ENCODE measurements around the gene SIM1. TPM values are rescaled to one million over a fixed set of nuclear protein-coding genes. Genes with fewer than 3 reads are reported as not detected.

Gene SIM1
- total RNA-seq, 1 donor from 2014 or later: not detected

GRCh38 chr6:100475554-100476320 lies 11.0 kb upstream of the SIM1 start:
- H3K27me3 Mint-ChIP-seq (ENCODE audit: low read depth): peaks cover 58% of the 10 kb centered on the region

GRCh38 chr6:100473182-100473581 lies 8.5 kb upstream of the SIM1 start:
- Mint-ChIP-seq H3K4me1 (no peaks in the 10 kb centered on the region), H3K9me3 (no peaks in the 10 kb centered on the region), H3K27me3 (ENCODE audit: low read depth) (peaks cover 84% of the 10 kb centered on the region), H3K4me3 (no peak overlapping the region), H3K27ac (no peak overlapping the region), H3K36me3 (no peaks in the 10 kb centered on the region)
- no peak for TF ChIP-seq CTCF (IDR thresholded peaks at IDR 0.05; ENCODE audit: unreplicated experiment)
- no peak for DNase-seq (ENCODE audit: low spot score in 2 of 2, unreplicated experiment in 2 of 2)

More at GRCh38 chr6:100475554-100476320, 11.0 kb upstream of the SIM1 start:
- Mint-ChIP-seq H3K27ac (no peak overlapping the region), H3K4me1 (no peaks in the 10 kb centered on the region), H3K36me3 (no peaks in the 10 kb centered on the region), H3K9me3 (no peaks in the 10 kb centered on the region), H3K4me3 (no peak overlapping the region)
- TF ChIP-seq CTCF (IDR thresholded peaks at IDR 0.05; ENCODE audit: unreplicated experiment): no peak
- no peak for DNase-seq (ENCODE audit: low spot score in 2 of 2, unreplicated experiment in 2 of 2)

- no peak for TF ChIP-seq CTCF (IDR thresholded peaks at IDR 0.05; ENCODE audit: unreplicated experiment)
- no peak overlapping the region for H3K4me3 Mint-ChIP-seq
- H3K27me3 Mint-ChIP-seq (ENCODE audit: low read depth): peaks cover 89% of the 10 kb centered on the region
- H3K4me1 Mint-ChIP-seq: no peaks in the 10 kb centered on the region
- no peak overlapping the region for H3K27ac Mint-ChIP-seq
- DNase-seq (ENCODE audit: low spot score in 2 of 2, unreplicated experiment in 2 of 2): no peak
- no peaks in the 10 kb centered on the region for H3K9me3 Mint-ChIP-seq
- no peaks in the 10 kb centered on the region for H3K36me3 Mint-ChIP-seq
These were observed 8.0 kb upstream of the SIM1 start for GRCh38 chr6:100472674-100473073.

GRCh38 chr6:100470422-100471120 lies 5.8 kb upstream of the SIM1 start:
- H3K4me3 Mint-ChIP-seq: no peak overlapping the region
- no peaks in the 10 kb centered on the region for H3K4me1 Mint-ChIP-seq
- H3K27me3 Mint-ChIP-seq (ENCODE audit: low read depth): peaks cover 94% of the 10 kb centered on the region
- no peak for TF ChIP-seq CTCF (IDR thresholded peaks at IDR 0.05; ENCODE audit: unreplicated experiment)
- DNase-seq (ENCODE audit: low spot score in 2 of 2, unreplicated experiment in 2 of 2): no peak
- no peaks in the 10 kb centered on the region for H3K9me3 Mint-ChIP-seq
- no peaks in the 10 kb centered on the region for H3K36me3 Mint-ChIP-seq
- no peak overlapping the region for H3K27ac Mint-ChIP-seq

GRCh38 chr6:100469101-100469859 lies 4.6 kb upstream of the SIM1 start:
- peaks cover 97% of the 10 kb centered on the region for H3K27me3 Mint-ChIP-seq (ENCODE audit: low read depth)

More at GRCh38 chr6:100469101-100469859, 4.6 kb upstream of the SIM1 start:
- H3K36me3 Mint-ChIP-seq: no peaks in the 10 kb centered on the region
- TF ChIP-seq CTCF (IDR thresholded peaks at IDR 0.05; ENCODE audit: unreplicated experiment): no peak
- peak in 1 of 2 experiments; percentile 40 for DNase-seq (ENCODE audit: low spot score in 2 of 2, unreplicated experiment in 2 of 2)
- H3K4me3 Mint-ChIP-seq: no peak overlapping the region
- H3K4me1 Mint-ChIP-seq: peaks cover 3% of the 10 kb centered on the region
- H3K9me3 Mint-ChIP-seq: no peaks in the 10 kb centered on the region
- H3K27ac Mint-ChIP-seq: no peak overlapping the region
